Progenitor cell of endocrine pancreas (in vitro differentiated cells): ENCODE results near the gene HLA-DOB. TPM values are rescaled to one million over a fixed set of nuclear protein-coding genes. Genes with fewer than 3 reads are reported as not detected.
A peak's percentile ranks its signal among the peaks of the same experiment; 100 is the strongest.

ENCODE experiments used
- DNase-seq: peaks from one replicate; pipeline ENCODE4 v3.0.0; 2021; ENCODE audit warnings: low spot score; ENCODE audit not compliant: unreplicated experiment
- H3K27ac Mint-ChIP-seq: 2 replicates; pipeline ENCODE4 v1.8.0; 2021; ENCODE audit warnings: mild to moderate bottlenecking, moderate library complexity, mixed read lengths
- H3K27me3 Mint-ChIP-seq: 2 replicates; pipeline ENCODE4 v1.8.0; 2021; ENCODE audit warnings: mixed read lengths
- H3K36me3 Mint-ChIP-seq: 2 replicates; pipeline ENCODE4 v1.8.0; 2022; ENCODE audit warnings: mixed read lengths; ENCODE audit not compliant: insufficient read depth
- H3K4me1 Mint-ChIP-seq: 2 replicates; pipeline ENCODE4 v1.8.0; 2021; ENCODE audit warnings: low read depth, mixed read lengths
- H3K4me3 Mint-ChIP-seq: 2 replicates; pipeline ENCODE4 v1.8.0; 2021; ENCODE audit warnings: low read depth, mild to moderate bottlenecking, moderate library complexity, mixed read lengths
- H3K9me3 Mint-ChIP-seq: 2 replicates; pipeline ENCODE4 v1.8.0; 2021; ENCODE audit warnings: low read depth, mixed read lengths
- total RNA-seq: library from RNA; stranded (reverse); gene quantifications from 2 replicates; pipeline ENCODE4 v1.2.1, GENCODE V29; 2021
- TF ChIP-seq, protein P1 (sequence below): fragments of 200-600 bp; sonication (generic); IDR thresholded peaks from one replicate; pipeline ENCODE4 v1.5.0; 2021; ENCODE audit warnings: antibody characterized with exemption, mild to moderate bottlenecking; ENCODE audit not compliant: unreplicated experiment

Gene HLA-DOB
- total RNA-seq, 1 donor from 2014 or later = not detected

- Mint-ChIP-seq H3K27ac (no peak overlapping the region), H3K4me3 (no peak overlapping the region), H3K9me3 (no peaks in the 10 kb centered on the region), H3K4me1 (peaks cover 8% of the 10 kb centered on the region), H3K36me3 (no peaks in the 10 kb centered on the region), H3K27me3 (peaks cover 95% of the 10 kb centered on the region)
- DNase-seq = no peak
- TF ChIP-seq, protein P1, sequence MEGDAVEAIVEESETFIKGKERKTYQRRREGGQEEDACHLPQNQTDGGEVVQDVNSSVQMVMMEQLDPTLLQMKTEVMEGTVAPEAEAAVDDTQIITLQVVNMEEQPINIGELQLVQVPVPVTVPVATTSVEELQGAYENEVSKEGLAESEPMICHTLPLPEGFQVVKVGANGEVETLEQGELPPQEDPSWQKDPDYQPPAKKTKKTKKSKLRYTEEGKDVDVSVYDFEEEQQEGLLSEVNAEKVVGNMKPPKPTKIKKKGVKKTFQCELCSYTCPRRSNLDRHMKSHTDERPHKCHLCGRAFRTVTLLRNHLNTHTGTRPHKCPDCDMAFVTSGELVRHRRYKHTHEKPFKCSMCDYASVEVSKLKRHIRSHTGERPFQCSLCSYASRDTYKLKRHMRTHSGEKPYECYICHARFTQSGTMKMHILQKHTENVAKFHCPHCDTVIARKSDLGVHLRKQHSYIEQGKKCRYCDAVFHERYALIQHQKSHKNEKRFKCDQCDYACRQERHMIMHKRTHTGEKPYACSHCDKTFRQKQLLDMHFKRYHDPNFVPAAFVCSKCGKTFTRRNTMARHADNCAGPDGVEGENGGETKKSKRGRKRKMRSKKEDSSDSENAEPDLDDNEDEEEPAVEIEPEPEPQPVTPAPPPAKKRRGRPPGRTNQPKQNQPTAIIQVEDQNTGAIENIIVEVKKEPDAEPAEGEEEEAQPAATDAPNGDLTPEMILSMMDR = no peak
Measured at GRCh38 chr6:32847004-32847403, 30.2 kb upstream of the HLA-DOB start.

DNA sequence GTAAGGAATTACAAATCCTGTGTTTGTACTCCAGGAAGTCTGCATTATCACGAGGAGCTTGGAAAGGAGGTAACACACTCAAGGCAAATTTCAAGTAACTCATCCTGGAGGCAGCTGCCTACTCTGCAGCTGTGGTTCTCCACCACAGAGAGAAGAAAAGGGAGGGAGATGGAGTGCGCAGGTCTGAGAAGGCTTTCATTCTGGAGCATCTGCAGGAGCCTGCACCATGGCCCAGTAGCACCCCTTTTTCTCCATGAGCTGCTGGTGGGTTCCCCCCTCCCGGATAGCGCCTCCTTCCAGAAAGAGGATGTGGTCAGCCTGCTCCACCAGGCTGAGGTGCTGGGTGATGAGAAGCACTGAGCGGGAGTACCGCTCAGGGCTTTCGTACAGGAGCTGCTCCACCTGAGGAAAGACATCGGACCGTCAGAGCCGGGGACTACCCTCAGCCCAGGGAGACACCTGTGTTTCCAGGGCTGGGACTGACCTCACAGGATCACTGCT is 28.6 kb upstream of the HLA-DOB start:
- DNase-seq = no peak
- TF ChIP-seq, protein P1 = no peak
- H3K36me3 Mint-ChIP-seq = no peaks in the 10 kb centered on the region
- H3K27me3 Mint-ChIP-seq = peaks cover 94% of the 10 kb centered on the region
- peaks cover 8% of the 10 kb centered on the region for H3K4me1 Mint-ChIP-seq
- H3K27ac Mint-ChIP-seq = no peak overlapping the region
- no peaks in the 10 kb centered on the region for H3K9me3 Mint-ChIP-seq
- H3K4me3 Mint-ChIP-seq = no peak overlapping the region

DNA sequence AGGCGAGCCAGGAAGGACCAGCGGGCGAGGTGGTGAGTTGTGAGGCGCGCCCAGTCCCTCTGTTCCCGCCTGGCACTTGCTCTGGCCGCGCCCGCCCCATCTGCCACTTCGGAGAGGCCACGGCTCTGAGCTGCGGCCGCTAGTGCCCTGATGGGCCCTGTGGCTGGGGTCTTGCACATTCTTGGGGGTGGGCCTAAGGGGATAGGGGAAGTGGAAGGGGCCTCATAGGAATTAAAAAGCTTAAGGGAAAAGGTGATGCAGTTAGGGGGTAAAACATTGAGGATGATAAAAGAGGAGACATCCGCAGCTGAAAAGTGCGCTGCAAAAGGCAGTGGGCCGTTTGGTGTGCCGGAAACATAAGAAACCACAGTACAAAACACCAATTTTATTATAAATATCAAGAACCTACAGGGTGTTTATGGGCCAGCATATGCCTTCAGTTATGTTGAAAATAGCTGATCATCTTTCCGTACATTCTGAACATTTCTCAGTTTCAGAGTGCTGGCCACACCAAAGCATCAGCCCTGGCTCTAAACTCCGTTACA is 28.1 kb upstream of the HLA-DOB start:
- no peak for DNase-seq
- Mint-ChIP-seq H3K27me3 (peaks cover 94% of the 10 kb centered on the region), H3K4me1 (peaks cover 8% of the 10 kb centered on the region), H3K9me3 (no peaks in the 10 kb centered on the region), H3K27ac (peak overlapping the region; percentile 73), H3K36me3 (no peaks in the 10 kb centered on the region), H3K4me3 (peak overlapping the region; percentile 79)
- TF ChIP-seq, protein P1 = no peak

DNA sequence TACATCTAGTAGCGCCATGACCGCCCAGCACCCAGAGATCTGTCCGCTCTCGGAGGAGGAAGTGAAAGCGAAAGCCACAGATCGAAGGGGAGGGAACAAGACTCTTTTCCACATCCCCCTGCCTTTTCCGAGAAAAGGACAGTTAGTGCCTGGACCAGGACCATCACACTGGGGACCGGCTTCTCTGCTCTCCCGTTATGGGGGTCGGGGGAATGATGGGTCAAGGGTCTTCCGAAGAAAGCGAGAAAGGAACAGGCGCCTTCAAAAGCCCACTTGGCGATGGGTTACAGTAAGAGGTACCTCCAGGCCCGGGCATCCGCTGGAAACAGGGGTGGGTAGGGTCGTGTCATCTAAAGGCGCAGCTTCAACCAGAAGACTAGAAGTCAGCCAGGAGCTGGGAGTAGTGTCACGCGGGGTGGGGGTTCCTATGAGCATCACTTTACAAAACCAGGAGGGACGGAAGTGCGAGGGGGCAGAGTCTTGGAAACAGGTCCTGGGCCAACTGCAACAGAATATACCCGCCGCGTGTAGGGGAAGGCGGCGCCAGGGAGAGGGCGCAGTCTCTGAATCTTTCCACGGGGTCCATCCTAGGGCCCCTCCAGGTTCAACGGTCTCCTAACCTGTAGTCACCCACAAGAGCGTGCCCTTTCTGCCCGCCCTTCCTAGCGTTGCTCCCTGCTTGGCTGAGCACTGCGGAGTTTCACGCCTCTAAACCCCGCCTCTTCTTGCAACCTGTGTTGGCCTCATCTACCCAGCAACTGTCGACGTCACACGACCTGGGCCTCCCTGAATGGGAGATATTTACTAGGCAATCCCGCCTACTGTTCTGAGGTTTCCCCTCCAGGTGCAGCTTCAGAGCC is 27.4 kb upstream of the HLA-DOB start, which contains the start of gene PSMB8:
Gene PSMB8 (minus strand): TSS at position 69 of the 860 bp plus-strand sequence. CDS start 51 bp downstream, at position 18.
- H3K9me3 Mint-ChIP-seq = no peaks in the 10 kb centered on the region
- TF ChIP-seq, protein P1 = no peak
- H3K27ac Mint-ChIP-seq = peak within 1 kb of the TSS; percentile 73
- DNase-seq = peak; percentile 87
- no peaks in the 10 kb centered on the region for H3K36me3 Mint-ChIP-seq
- H3K4me3 Mint-ChIP-seq = peak within 1 kb of the TSS; percentile 79
- peaks cover 8% of the 10 kb centered on the region for H3K4me1 Mint-ChIP-seq
- H3K27me3 Mint-ChIP-seq = peaks cover 91% of the 10 kb centered on the region

- no peaks in the 10 kb centered on the region for H3K9me3 Mint-ChIP-seq
- DNase-seq = no peak
- H3K27ac Mint-ChIP-seq = no peak overlapping the region
- peak overlapping the region; percentile 79 for H3K4me3 Mint-ChIP-seq
- TF ChIP-seq, protein P1 = no peak
- peaks cover 8% of the 10 kb centered on the region for H3K4me1 Mint-ChIP-seq
- H3K27me3 Mint-ChIP-seq = peaks cover 83% of the 10 kb centered on the region
- no peaks in the 10 kb centered on the region for H3K36me3 Mint-ChIP-seq
Measured at GRCh38 chr6:32843331-32843978, 26.7 kb upstream of the HLA-DOB start.
